A549 (cell line): ENCODE results near the gene CLMN. TPM values are rescaled to one million over a fixed set of nuclear protein-coding genes. Genes with fewer than 3 reads are reported as not detected.

Experiments used
- ATAC-seq, 2 experiments: fragments of 200-7000 bp in 1 of 2; fragments of >200 bp in 1 of 2; cut with Nextera tagmentation in 1 of 2; cut with Tn5 transposase in 1 of 2; 3 replicates each; pipeline versions ENCODE4 v1.8.0 to v1.9.1; 2018 to 2020; ENCODE audit warnings: mild to moderate bottlenecking in 1 of 2, moderate library complexity in 1 of 2
- CTCF ChIA-PET: fragments of 300-600 bp; sonication (Branson Sonifier 250); formaldehyde crosslinking; extraction: SDS; loops from one replicate; lab custom pipeline; 2021; ENCODE audit warnings: antibody characterized with exemption, inconsistent platforms; lab: Yijun Ruan, JAX
- POLR2A ChIA-PET: fragments of 350-600 bp; formaldehyde crosslinking; extraction: SDS; loops from one replicate; lab custom pipeline; 2021; ENCODE audit warnings: antibody characterized with exemption, inconsistent platforms; lab: Yijun Ruan, JAX
- DNase-seq, 2 experiments: peaks; one replicate each; pipeline versions ENCODE4 v3.0.0 to v3.0.0-alpha.2; 2011 to 2016; ENCODE audit warnings: low read depth in 1 of 2, low spot score in 1 of 2
- FAIRE-seq: peaks from 2 replicates; lab custom pipeline; 2011; peaks lifted over from hg19 to GRCh38; lab: Jason Lieb, UNC
- H3K27ac ChIP-seq, 2 experiments: fragments of >200 bp; sonication (Bioruptor Twin); formaldehyde crosslinking; 3 replicates each; pipeline ENCODE4 v1.5.1; 2016 to 2017
- H3K4me1 ChIP-seq: fragments of >200 bp; sonication (Bioruptor Twin); formaldehyde crosslinking; 3 replicates; pipeline ENCODE4 v1.6.1; 2016
- H3K4me2 ChIP-seq: fragments of >200 bp; sonication (Bioruptor Twin); formaldehyde crosslinking; 3 replicates; pipeline ENCODE4 v1.6.1; 2016
- H3K4me3 ChIP-seq: fragments of >200 bp; sonication (Bioruptor Twin); formaldehyde crosslinking; 3 replicates; pipeline ENCODE4 v1.5.1; 2016
- H3K9me3 ChIP-seq: fragments of >200 bp; sonication (Bioruptor Twin); formaldehyde crosslinking; 3 replicates; pipeline ENCODE4 v1.6.1; 2016
- ATOH8 ChIP-seq: fragments of 250-450 bp; sonication (Bioruptor Pico); IDR thresholded peaks from 2 replicates; pipeline ENCODE4 v1.5.0; 2020; ENCODE audit warnings: low read depth, mild to moderate bottlenecking, moderate library complexity
- BHLHE40 ChIP-seq: IDR thresholded peaks from 2 replicates; pipeline ENCODE4 v1.6.1; 2012; ENCODE audit warnings: low read depth, low read length, inconsistent platforms
- CBX8 ChIP-seq: fragments of 200-600 bp; sonication (generic); IDR thresholded peaks from 2 replicates; pipeline ENCODE4 v1.6.1; 2016
- CHD2 ChIP-seq: fragments of 150-350 bp; IDR thresholded peaks from 2 replicates; pipeline ENCODE4 v1.6.1; 2014; ENCODE audit warnings: low read length; ENCODE audit not compliant: partially characterized antibody
- E2F6 ChIP-seq: IDR thresholded peaks from 2 replicates; pipeline ENCODE4 v1.6.1; 2012; ENCODE audit warnings: low read depth, borderline replicate concordance
- EHF ChIP-seq: fragments of 250-450 bp; sonication (Bioruptor Pico); IDR thresholded peaks from 2 replicates; pipeline ENCODE4 v1.5.0; 2020; ENCODE audit warnings: mild to moderate bottlenecking
- ESRRA ChIP-seq: fragments of 150-350 bp; IDR thresholded peaks from 2 replicates; pipeline ENCODE4 v1.6.1; 2014; ENCODE audit warnings: mild to moderate bottlenecking, low read length, borderline replicate concordance
- FOSB ChIP-seq: fragments of 250-450 bp; sonication (Bioruptor Pico); IDR thresholded peaks from 2 replicates; pipeline ENCODE4 v1.5.0; 2020; ENCODE audit warnings: mild to moderate bottlenecking, moderate library complexity
- HES2 ChIP-seq: fragments of >200 bp; sonication (Bioruptor Twin); formaldehyde crosslinking; IDR thresholded peaks from 2 replicates; pipeline ENCODE4 v1.6.1; 2016
- HMGXB4 ChIP-seq: fragments of 250-450 bp; sonication (Bioruptor Pico); IDR thresholded peaks from 2 replicates; pipeline ENCODE4 v1.5.0; 2021; ENCODE audit warnings: mild to moderate bottlenecking, moderate library complexity, borderline replicate concordance
- HOXA7 ChIP-seq: fragments of 250-450 bp; sonication (Bioruptor Pico); IDR thresholded peaks from 2 replicates; pipeline ENCODE4 v1.5.0; 2020; ENCODE audit warnings: mild to moderate bottlenecking, moderate library complexity
- JUN ChIP-seq, 2 experiments: fragments of >200 bp; sonication (Bioruptor Twin); formaldehyde crosslinking; IDR thresholded peaks; 2 replicates in 1 of 2; 3 replicates in 1 of 2; pipeline ENCODE4 v1.6.1; 2016 to 2017
- JUNB ChIP-seq: fragments of >200 bp; sonication (Bioruptor Twin); formaldehyde crosslinking; IDR thresholded peaks from 2 replicates; pipeline ENCODE4 v1.6.1; 2016
- KDM1A ChIP-seq: fragments of 200-600 bp; sonication (generic); IDR thresholded peaks from 2 replicates; pipeline ENCODE4 v1.6.1; 2016; ENCODE audit warnings: low read depth, mild to moderate bottlenecking
- KDM5A ChIP-seq: fragments of 200-600 bp; sonication (generic); IDR thresholded peaks from 2 replicates; pipeline ENCODE4 v1.6.1; 2016; ENCODE audit warnings: antibody characterized with exemption, mild to moderate bottlenecking
- MYC ChIP-seq: IDR thresholded peaks from 2 replicates; pipeline ENCODE4 v1.6.1; 2012; ENCODE audit warnings: mild to moderate bottlenecking, inconsistent platforms, low read length, improper control_type of control experiment, borderline replicate concordance
- PBX3 ChIP-seq: IDR thresholded peaks from 2 replicates; pipeline ENCODE4 v1.6.1; 2012
- REST ChIP-seq: fragments of 200-600 bp; sonication (generic); IDR thresholded peaks from 2 replicates; pipeline ENCODE4 v1.6.1; 2016; ENCODE audit warnings: antibody characterized with exemption, mild to moderate bottlenecking, moderate library complexity
- ZFP36 ChIP-seq: fragments of 450-650 bp; IDR thresholded peaks from 2 replicates; pipeline ENCODE4 v1.6.1; 2014; ENCODE audit warnings: borderline replicate concordance; ENCODE audit not compliant: partially characterized antibody
- ZNF302 ChIP-seq: fragments of 250-450 bp; sonication (Bioruptor Pico); IDR thresholded peaks from 2 replicates; pipeline ENCODE4 v1.9.0; 2021; ENCODE audit warnings: inconsistent platforms, mild to moderate bottlenecking, moderate library complexity
- WGBS: methylation state at CpG from one replicate; pipeline ENCODE4 v1.1.6; 2017; ENCODE audit errors: missing lambda C conversion rate; 5-methylcytosine and 5-hydroxymethylcytosine counted together
- polyA plus RNA-seq, 4 experiments: library from polyadenylated mRNA; depleted of rRNA in 3 of 4; stranded (reverse); fragments of >200 nt; fragmentation: RNase III in 1 of 4; extraction: RNeasy Plus Mini Kit Qiagen cat#74134 plus additional on column Dnase treatment in 1 of 4; gene quantifications; 2 replicates in 3 of 4; 3 replicates in 1 of 4; pipeline ENCODE4 v1.2.3, GENCODE V29; 2011 to 2017

The CLMN gene
- polyA plus RNA-seq, 2 of the 4 experiments (the other 2 are of a cell fraction): 2.9 to 10.6 TPM

- TF ChIP-seq JUNB (no peak), REST (no peak), E2F6 (no peak), HMGXB4 (no peak), FOSB (CRISPR knock-in tag) (no peak), BHLHE40 (no peak), EHF (CRISPR knock-in tag) (no peak), PBX3 (no peak), JUN (IDR thresholded peaks at IDR 0.05) (no peak), HES2 (no peak), KDM5A (no peak), HOXA7 (CRISPR knock-in tag) (no peak), ZNF302 (CRISPR knock-in tag) (no peak), ZFP36 (no peak), MYC (no peak), ESRRA (no peak), CBX8 (no peak), CHD2 (no peak), ATOH8 (CRISPR knock-in tag) (no peak), KDM1A (no peak)
- TF ChIP-seq, all 56 proteins: peak for 0
- DNase-seq: no peak
- WGBS: 92% methylated on average over 3 of the region's 3 CpGs
- CTCF ChIA-PET: interaction anchor here (1.4 kb wide), 1 partner anchor 16 kb away, joined by 4 read pairs; no protein-coding TSS in a partner anchor
- H3K27ac ChIP-seq: no peak overlapping the region
- no peak for ATAC-seq
- H3K4me3 ChIP-seq: no peak overlapping the region
- H3K9me3 ChIP-seq: no peaks in the 10 kb centered on the region
- no peak overlapping the region for H3K4me2 ChIP-seq
- FAIRE-seq: no peak
- POLR2A ChIA-PET: no interaction called here
- H3K4me1 ChIP-seq: peaks cover 10% of the 10 kb centered on the region
Measured at GRCh38 chr14:95232894-95233584, 86.7 kb downstream of the CLMN start.
